ENCODE measurements around the gene NOP53. TPM values are rescaled to one million over a fixed set of nuclear protein-coding genes. Genes with fewer than 3 reads are reported as not detected.
"Not testable (repeated sequence)": the region's sequence is repeated elsewhere in the genome, so short reads cannot be mapped to it uniquely, and the experiment has no call there.

The NOP53 gene
- total RNA-seq, 2 donors from 2014 or later = 143 to 243 TPM

DNA sequence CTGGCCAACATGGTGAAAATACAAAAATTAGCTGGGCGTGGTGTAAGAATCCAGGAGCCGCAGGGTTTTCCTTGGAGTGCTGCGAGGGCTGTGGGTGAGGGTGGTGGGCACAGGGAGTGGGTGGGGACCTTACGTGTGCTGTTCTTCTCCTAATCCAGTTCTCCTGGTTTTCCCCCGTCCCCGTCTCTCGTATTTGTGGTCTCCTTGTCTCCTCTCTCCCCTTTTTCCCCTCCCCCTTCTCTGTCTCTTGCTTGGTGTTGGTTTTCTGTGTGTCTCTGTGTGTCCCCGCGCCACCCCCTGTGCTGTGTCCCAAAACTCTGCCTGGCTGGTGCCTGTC, 34.8 kb downstream of the NOP53 start:
- TF ChIP-seq, protein P1, sequence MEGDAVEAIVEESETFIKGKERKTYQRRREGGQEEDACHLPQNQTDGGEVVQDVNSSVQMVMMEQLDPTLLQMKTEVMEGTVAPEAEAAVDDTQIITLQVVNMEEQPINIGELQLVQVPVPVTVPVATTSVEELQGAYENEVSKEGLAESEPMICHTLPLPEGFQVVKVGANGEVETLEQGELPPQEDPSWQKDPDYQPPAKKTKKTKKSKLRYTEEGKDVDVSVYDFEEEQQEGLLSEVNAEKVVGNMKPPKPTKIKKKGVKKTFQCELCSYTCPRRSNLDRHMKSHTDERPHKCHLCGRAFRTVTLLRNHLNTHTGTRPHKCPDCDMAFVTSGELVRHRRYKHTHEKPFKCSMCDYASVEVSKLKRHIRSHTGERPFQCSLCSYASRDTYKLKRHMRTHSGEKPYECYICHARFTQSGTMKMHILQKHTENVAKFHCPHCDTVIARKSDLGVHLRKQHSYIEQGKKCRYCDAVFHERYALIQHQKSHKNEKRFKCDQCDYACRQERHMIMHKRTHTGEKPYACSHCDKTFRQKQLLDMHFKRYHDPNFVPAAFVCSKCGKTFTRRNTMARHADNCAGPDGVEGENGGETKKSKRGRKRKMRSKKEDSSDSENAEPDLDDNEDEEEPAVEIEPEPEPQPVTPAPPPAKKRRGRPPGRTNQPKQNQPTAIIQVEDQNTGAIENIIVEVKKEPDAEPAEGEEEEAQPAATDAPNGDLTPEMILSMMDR (IDR thresholded peaks at IDR 0.05) = no peak
- H3K4me1 ChIP-seq = peaks cover 0 to 45% of the 10 kb centered on the region in 2 donors
- H3K27ac ChIP-seq = peak overlapping the region; percentile 99
- DNase-seq (ENCODE audit: low spot score) = no peak
- H3K36me3 ChIP-seq = peaks cover 44% of the 10 kb centered on the region
- peak overlapping the region; percentile 92 to 96 for H3K4me3 ChIP-seq
- H3K9me3 ChIP-seq = no peaks in the 10 kb centered on the region
- no peaks in the 10 kb centered on the region for H3K27me3 ChIP-seq

GRCh38 chr19:47781590-47782262, 36.4 kb downstream of the NOP53 start:
- TF ChIP-seq, protein P1 (IDR thresholded peaks at IDR 0.05) = no peak
- Histone ChIP-seq H3K4me3 (peak overlapping the region in 1 of 2 donors; percentile 92), H3K27me3 (no peaks in the 10 kb centered on the region), H3K27ac (peak overlapping the region; percentile 56 to 99), H3K4me1 (peaks cover 0 to 45% of the 10 kb centered on the region in 2 donors), H3K9me3 (no peaks in the 10 kb centered on the region), H3K36me3 (peaks cover 56% of the 10 kb centered on the region)
- peak; percentile 82 for DNase-seq (ENCODE audit: low spot score)

GRCh38 chr19:47786566-47786965, 41.2 kb downstream of the NOP53 start:
- no peak overlapping the region for H3K4me3 ChIP-seq
- H3K4me1 ChIP-seq = peaks cover 0 to 23% of the 10 kb centered on the region in 2 donors
- no peaks in the 10 kb centered on the region for H3K27me3 ChIP-seq
- no peaks in the 10 kb centered on the region for H3K9me3 ChIP-seq
- peaks cover 48% of the 10 kb centered on the region for H3K36me3 ChIP-seq
- DNase-seq (ENCODE audit: low spot score) = no peak
- TF ChIP-seq, protein P1 (IDR thresholded peaks at IDR 0.05) = no peak
- no peak overlapping the region for H3K27ac ChIP-seq

GRCh38 chr19:47787307-47787706, 42.0 kb downstream of the NOP53 start:
- H3K27me3 ChIP-seq; H3K4me3 ChIP-seq; DNase-seq (ENCODE audit: low spot score); H3K9me3 ChIP-seq; H3K27ac ChIP-seq: not testable (repeated sequence)
- peaks cover 42% of the 10 kb centered on the region for H3K36me3 ChIP-seq
- peaks cover 0 to 16% of the 10 kb centered on the region in 2 donors for H3K4me1 ChIP-seq

DNA sequence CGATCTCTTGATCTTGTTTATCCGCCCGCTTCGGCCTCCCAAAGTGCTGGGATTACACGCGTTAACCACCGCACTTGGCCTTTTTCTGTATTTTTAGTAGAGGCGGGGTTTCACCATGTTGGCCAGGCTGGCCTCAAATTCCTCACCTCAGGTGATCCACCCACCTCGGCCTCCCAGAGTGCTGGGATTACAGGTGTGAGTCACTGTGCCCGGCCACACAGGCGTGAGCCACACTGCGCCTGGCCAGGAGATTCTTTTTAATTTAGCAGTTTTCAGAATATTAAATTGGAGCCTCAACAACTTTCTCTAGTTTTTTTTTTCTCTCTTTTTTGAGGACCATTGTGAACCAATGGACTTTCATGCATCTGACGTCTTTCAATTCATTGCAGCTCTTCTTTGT, 44.5 kb downstream of the NOP53 start:
- not testable (repeated sequence) for H3K9me3 ChIP-seq; DNase-seq (ENCODE audit: low spot score); H3K4me1 ChIP-seq; H3K27me3 ChIP-seq; H3K27ac ChIP-seq; H3K4me3 ChIP-seq
- H3K36me3 ChIP-seq = peaks cover 17% of the 10 kb centered on the region

DNA sequence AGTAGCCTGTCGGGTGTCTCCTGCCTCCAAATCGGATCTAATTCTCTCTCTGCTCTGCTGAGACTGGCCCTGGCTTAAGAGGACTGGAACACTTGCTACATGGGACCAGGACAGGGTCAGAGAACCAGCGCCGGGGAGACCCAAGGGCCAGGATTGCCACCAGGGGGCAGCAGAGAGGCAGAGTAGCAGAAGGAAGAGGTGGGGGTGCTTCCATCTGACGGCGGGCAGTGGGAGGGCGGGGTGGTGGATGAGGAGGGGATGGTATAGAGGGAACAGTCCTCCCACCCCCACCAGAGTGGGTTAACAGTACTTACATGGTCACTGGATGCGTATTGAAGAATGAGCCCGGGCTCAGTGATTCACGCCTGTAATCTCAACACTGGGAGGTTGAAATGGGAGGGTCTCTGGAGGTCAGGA, 45.1 kb downstream of the NOP53 start:
- peak; percentile 85 for DNase-seq (ENCODE audit: low spot score)
- peaks cover 0 to 10% of the 10 kb centered on the region in 2 donors for H3K4me1 ChIP-seq
- H3K4me3 ChIP-seq = no peak overlapping the region
- H3K27ac ChIP-seq = no peak overlapping the region
- TF ChIP-seq, protein P1 (IDR thresholded peaks at IDR 0.05) = peak; percentile 86 to 88
- H3K9me3 ChIP-seq = no peaks in the 10 kb centered on the region
- H3K27me3 ChIP-seq = no peaks in the 10 kb centered on the region
- H3K36me3 ChIP-seq = peaks cover 12% of the 10 kb centered on the region

DNA sequence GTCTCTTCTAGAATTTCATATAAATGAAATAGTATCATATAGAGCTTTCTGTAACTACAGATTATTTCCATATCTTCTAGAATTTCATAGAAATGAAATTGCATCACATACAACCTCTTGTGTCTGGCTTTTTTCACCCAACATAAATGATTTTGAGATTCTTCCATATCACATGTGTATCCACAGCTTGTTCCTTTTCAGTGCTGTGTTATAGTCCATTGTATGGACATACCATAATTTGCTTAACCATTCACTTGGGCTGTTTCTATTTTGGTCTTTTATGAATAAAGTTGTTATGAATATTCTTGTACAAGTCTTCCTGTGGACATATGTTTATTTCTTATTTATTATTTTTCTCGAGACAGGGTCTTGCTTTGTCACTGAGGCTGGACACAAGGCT, 47.3 kb downstream of the NOP53 start:
- Histone ChIP-seq H3K36me3 (no peaks in the 10 kb centered on the region), H3K4me1 (peaks cover 0 to 10% of the 10 kb centered on the region in 2 donors), H3K9me3 (no peaks in the 10 kb centered on the region), H3K27ac (no peak overlapping the region), H3K4me3 (no peak overlapping the region), H3K27me3 (no peaks in the 10 kb centered on the region)
- TF ChIP-seq, protein P1 (IDR thresholded peaks at IDR 0.05) = no peak
- DNase-seq (ENCODE audit: low spot score) = no peak
